Left ventricle myocardium inferior (tissue), 1 donor: ENCODE data around the gene MUC2. TPM values are rescaled to one million over a fixed set of nuclear protein-coding genes. Genes with fewer than 3 reads are reported as not detected.

Source experiments
- DNase-seq: peaks from one replicate; pipeline ENCODE4 v3.0.0-alpha.2; 2020
- H3K27ac ChIP-seq: fragments of 200-600 bp; replicated peaks from 2 replicates; pipeline ENCODE4 v1.8.0; 2021
- H3K27me3 ChIP-seq: fragments of 200-600 bp; 2 replicates; pipeline ENCODE4 v1.8.0; 2021; ENCODE audit warnings: low read depth
- H3K36me3 ChIP-seq: fragments of 200-600 bp; 2 replicates; pipeline ENCODE4 v1.8.0; 2021
- H3K4me1 ChIP-seq: fragments of 200-600 bp; 2 replicates; pipeline ENCODE4 v1.8.0; 2021
- H3K4me3 ChIP-seq: fragments of 200-600 bp; 2 replicates; pipeline ENCODE4 v1.8.0; 2021; ENCODE audit warnings: mild to moderate bottlenecking, moderate library complexity
- H3K9me3 ChIP-seq: fragments of 200-600 bp; replicated peaks from 2 replicates; pipeline ENCODE4 v1.8.0; 2021
- CTCF ChIP-seq: fragments of 200-600 bp; IDR thresholded peaks from 2 replicates; pipeline ENCODE4 v1.8.0; 2021; ENCODE audit warnings: antibody characterized with exemption, mild to moderate bottlenecking, borderline replicate concordance
- intact Hi-C: fragments of 100-400 bp; cut with micrococcal nuclease; formaldehyde crosslinking; loops from one replicate; pipeline ENCODE4 v1.11.0; 2022
- total RNA-seq: library from RNA; stranded (reverse); fragmentation: NEBNext Ultra II Directional; extraction: Animal tissue kit (Norgen Biotek cat#: 25700); gene quantifications from one replicate; pipeline ENCODE4 v1.2.1, GENCODE V29; 2021
- donor health status: DM: no; HTN: yes; CAD: no; lungs with severe emphysema.

MUC2 gene
- total RNA-seq, 1 donor from 2014 or later, result 0.03 TPM

GRCh38 chr11:1053121-1053901 lies 21.4 kb upstream of the MUC2 start:
- peaks cover 100% of the 10 kb centered on the region for H3K27me3 ChIP-seq
- DNase-seq, result no peak
- intact Hi-C loops, result no loop called here

GRCh38 chr11:1054143-1055108 lies 20.2 kb upstream of the MUC2 start:
- Histone ChIP-seq H3K9me3 (no peaks in the 10 kb centered on the region), H3K36me3 (no peaks in the 10 kb centered on the region), H3K27ac (no peak overlapping the region), H3K27me3 (peaks cover 94% of the 10 kb centered on the region), H3K4me3 (no peak overlapping the region), H3K4me1 (peaks cover 8% of the 10 kb centered on the region)
- DNase-seq, result no peak
- TF ChIP-seq CTCF, result no peak
- intact Hi-C loops, result no loop called here

More at GRCh38 chr11:1053121-1053901, 21.4 kb upstream of the MUC2 start:
- H3K4me1 ChIP-seq, result peaks cover 8% of the 10 kb centered on the region
- H3K36me3 ChIP-seq, result no peaks in the 10 kb centered on the region
- no peaks in the 10 kb centered on the region for H3K9me3 ChIP-seq
- TF ChIP-seq CTCF, result no peak
- no peak overlapping the region for H3K4me3 ChIP-seq
- no peak overlapping the region for H3K27ac ChIP-seq

- no peak for DNase-seq
- Histone ChIP-seq H3K4me1 (peaks cover 8% of the 10 kb centered on the region), H3K36me3 (no peaks in the 10 kb centered on the region), H3K27me3 (peaks cover 93% of the 10 kb centered on the region), H3K9me3 (no peaks in the 10 kb centered on the region), H3K4me3 (no peak overlapping the region), H3K27ac (no peak overlapping the region)
- no peak for TF ChIP-seq CTCF
- intact Hi-C loops, result no loop called here
Measured at GRCh38 chr11:1055109-1055703, 19.5 kb upstream of the MUC2 start.

- peaks cover under 1% of the 10 kb centered on the region for H3K9me3 ChIP-seq
- H3K4me3 ChIP-seq, result no peak overlapping the region
- peaks cover 84% of the 10 kb centered on the region for H3K27me3 ChIP-seq
- H3K27ac ChIP-seq, result no peak overlapping the region
- DNase-seq, result no peak
- peaks cover 12% of the 10 kb centered on the region for H3K4me1 ChIP-seq
- H3K36me3 ChIP-seq, result no peaks in the 10 kb centered on the region
- no peak for TF ChIP-seq CTCF
- intact Hi-C loops, result no loop called here
Measured at GRCh38 chr11:1055990-1056771, 18.5 kb upstream of the MUC2 start.

GRCh38 chr11:1057806-1058205 lies 16.9 kb upstream of the MUC2 start:
- Histone ChIP-seq H3K4me1 (peaks cover 7% of the 10 kb centered on the region), H3K4me3 (no peak overlapping the region), H3K9me3 (peaks cover 17% of the 10 kb centered on the region), H3K36me3 (no peaks in the 10 kb centered on the region), H3K27me3 (peaks cover 67% of the 10 kb centered on the region), H3K27ac (no peak overlapping the region)
- TF ChIP-seq CTCF, result no peak
- no peak for DNase-seq
- intact Hi-C loops, result no loop called here
